Activated CD8-positive, alpha-beta memory T cell treated with anti-CD3 and anti-CD28 coated beads for 4 hours (primary cell): ENCODE results near the gene ECE1.

Experiments
- DNase-seq, 2 donors: peaks; one replicate each; pipeline ENCODE4 v3.0.0-alpha.2; 2020; ENCODE audit warnings: low read depth in 2 of 2

Gene ECE1

DNA sequence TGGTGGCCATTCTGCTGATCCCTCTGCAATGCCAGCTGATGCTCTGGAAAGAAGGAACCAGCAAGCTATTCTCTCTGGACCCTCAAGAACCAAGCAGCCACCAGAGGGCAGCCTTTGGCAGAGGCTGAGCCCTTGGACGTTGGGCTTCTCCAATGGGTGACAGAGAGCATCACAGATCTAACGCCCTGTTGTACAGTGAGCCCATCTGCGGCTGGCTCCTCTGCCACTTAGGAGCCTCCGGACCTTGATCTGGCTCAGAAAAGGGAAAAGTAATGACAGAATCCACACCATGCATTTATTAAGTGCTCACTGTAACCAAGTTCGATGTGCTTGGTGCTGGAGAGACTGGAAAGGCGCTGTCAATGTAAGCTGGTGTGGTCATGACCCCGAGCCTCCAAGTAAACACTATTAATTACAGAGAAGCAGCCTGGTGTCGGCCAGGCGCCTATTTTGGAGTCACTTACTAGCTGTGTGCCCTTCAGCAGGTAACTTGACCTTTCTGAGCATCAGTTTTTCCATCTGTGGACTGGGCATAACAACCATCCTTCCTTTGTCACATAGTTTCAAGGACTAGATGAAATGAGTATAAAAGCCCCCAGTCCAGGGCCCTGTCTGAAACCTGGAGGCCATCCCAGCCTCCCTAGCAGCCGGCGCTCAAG lies 34.9 kb downstream of the ECE1 start:
- peak; percentile 67 to 74 for DNase-seq

- no peak for DNase-seq
These were observed 35.8 kb downstream of the ECE1 start for GRCh38 chr1:21254335-21254951.

DNA sequence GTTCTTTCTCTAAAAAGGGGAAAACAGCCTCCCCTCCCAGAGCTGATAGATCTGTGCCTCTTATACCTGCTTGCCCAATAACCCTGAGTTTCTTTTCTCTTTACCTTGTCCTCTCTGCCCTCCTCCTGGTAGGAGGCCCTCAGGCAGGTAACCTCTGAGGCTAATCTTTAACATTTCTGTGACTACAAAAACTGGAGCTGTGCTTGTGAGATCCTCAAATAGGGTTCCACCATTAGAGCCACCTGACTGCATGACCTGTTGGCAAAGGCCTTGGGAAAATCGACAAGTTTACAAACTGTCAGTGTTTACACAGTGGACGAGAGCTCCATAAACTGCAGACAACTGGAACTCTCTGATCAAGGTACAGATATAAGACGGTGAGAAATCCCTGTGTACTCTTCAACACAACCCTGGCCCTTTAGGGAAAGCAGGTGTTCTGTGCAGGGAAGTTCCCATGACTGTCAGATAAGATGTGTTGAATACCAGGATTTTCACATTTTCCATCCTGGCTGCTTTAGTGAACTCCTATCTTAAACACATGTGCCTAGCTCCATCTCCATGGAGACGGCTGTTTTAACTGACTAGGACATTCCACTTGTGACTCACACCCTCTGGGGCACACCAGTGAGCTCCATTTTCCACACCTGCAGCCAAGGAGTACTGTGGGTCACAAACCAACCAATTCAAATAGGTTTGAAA lies 38.3 kb downstream of the ECE1 start:
- DNase-seq, result no peak

- DNase-seq, result no peak
These were observed 40.2 kb downstream of the ECE1 start for GRCh38 chr1:21249940-21250493.

DNA sequence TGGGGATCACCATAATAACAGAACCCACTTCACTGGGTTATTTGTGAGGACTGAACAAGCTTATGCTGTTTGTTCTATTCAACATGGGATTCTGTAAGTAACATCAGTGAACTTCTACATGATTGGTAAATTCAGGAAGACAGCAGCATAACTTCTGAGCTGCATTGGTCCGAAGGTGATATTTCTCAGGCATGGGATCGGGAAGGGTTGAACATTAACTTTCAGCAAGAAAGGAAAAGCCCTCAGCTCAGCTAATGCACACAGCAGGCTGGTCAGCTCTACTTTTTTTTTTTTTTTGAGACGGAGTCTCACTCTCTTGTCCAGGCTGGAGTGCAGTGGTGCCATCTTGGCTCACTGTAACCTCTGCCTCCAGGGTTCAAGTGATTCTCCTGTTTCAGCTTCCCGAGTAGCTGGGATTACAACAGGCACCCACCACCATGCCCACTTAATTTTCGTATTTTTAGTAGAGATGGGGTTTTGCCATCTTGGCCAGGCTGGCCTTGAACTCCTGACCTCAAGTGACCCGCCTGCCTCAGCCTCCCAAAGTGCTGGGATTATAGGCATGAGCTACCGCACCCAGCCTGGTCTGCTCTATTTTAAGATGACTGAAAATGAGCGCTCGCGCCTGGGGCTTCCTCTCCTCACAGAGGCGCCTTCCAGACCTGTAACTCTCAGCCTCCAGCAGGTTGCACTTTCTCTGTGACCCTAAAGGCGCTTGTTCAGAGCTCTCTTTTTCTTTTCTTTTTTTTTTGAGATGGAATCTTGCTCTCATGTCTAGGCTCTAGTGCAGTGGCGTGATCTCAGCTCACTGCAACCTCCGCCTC lies 42.2 kb downstream of the ECE1 start:
- no peak for DNase-seq

- DNase-seq, result no peak
These were observed 43.2 kb downstream of the ECE1 start for GRCh38 chr1:21246905-21247642.

- no peak for DNase-seq
These were observed 44.5 kb downstream of the ECE1 start for GRCh38 chr1:21245688-21246229.

DNA sequence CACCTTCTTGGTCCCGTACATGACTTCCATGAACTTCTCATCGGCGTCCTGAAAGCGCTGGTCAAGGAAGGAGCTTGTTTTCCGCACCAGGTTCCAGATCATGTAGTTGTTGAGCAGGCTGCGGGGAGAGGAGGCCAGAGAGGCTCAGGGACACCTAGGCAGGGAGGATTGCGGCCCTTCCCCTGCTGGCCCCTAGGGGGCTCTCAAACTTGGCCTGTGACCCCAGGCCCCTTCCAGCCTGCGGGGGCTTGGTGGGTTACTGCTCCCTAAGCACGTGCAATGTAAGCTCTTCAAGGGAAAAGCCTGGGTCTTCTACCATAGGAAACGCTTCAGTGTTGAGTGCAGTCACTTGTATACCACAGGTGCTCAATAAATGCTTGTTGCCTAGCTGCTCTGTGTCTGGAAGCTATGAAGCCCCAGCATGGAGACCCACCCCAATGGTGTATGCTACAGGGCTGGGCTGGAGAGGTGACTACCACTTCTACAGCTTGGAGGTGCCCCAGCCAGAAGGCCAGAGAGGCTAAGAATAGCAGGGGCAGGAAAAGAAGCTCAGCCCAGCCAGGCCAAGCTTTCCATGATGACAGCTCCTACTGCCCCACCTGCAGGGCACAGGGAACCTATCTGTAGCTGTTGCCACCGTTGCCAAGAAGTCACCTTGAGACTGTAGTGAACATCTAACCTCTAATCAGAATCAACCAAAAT lies 45.1 kb downstream of the ECE1 start:
- no peak for DNase-seq

DNA sequence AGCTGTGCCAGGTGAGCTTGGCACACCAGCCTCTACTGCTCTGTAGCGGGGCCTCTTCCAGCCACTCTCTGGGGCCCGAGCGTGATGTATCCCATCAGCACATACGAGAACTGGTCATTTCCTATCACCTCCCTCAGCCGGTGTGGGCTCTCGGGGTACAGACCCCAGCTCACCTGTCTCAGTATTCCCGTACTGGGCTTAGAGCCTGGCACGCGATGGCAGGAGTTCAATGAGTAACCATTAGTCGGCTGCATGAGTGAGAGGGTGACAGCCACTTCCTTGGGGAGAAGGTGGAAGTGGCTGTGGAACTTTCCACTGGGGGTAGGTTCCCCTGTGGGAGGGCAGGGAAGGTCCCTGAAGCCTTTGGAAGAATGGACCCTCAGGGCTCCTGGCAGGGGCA lies 46.1 kb downstream of the ECE1 start:
- DNase-seq, result no peak

- DNase-seq, result no peak
These were observed 47.4 kb downstream of the ECE1 start for GRCh38 chr1:21242846-21243245.

GRCh38 chr1:21241771-21242581 lies 48.3 kb downstream of the ECE1 start:
- no peak for DNase-seq

- DNase-seq, result no peak
These were observed 49.6 kb downstream of the ECE1 start for GRCh38 chr1:21240706-21241105.

DNA sequence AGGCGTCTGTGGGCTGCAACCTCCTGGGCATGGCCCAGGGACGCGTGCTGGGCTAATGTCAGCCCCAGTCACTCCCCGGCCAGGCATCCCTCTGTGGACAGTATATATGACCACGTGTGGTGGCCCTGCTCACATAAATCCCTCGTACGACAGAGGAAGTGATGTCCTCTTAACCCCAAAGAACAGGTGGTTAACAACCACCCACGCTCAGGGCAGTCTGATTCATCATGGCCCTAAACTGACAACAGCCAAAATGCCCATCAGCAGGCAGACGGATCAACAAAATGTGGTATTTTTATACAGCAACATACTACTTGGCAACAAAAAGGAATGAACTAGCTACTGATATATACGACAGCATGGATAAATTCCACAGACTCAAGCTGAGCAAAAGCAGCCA lies 51.0 kb downstream of the ECE1 start:
- DNase-seq, result no peak

DNA sequence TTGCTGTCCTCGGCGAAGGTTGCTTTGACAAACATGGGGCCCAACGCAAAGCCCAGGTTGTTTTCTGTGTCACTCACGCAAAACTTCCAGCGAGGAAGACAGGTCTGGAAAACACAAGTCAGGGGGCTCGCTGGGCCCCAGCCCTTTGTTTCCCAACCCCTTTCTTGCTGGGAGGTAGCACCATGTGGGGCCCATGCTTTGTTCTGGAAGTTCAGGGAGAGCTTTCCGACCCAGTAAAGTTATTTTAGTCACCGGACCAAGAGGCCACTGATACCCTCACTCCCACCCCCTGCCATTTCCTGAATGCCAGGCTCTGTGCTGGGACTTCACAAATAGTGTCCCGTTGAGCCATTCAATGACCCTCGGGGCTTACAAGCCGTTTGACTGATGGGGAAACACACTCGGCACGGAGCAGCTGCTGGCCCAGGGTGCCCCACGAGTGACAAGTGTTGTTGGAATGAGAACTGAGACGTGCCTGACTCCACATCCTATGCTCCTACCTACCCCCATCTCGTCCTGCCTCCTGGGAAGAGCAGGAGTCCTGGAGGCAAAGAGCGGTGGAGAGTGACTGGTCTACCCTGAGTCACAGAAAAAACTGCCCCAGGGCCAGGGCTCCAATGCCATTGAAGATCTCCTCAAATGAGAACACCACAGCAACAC lies 52.0 kb downstream of the ECE1 start:
- DNase-seq, result no peak

GRCh38 chr1:21237446-21238088 lies 52.7 kb downstream of the ECE1 start:
- DNase-seq, result no peak

GRCh38 chr1:21236178-21236577 lies 54.1 kb downstream of the ECE1 start:
- DNase-seq, result no peak

- no peak for DNase-seq
These were observed 55.5 kb downstream of the ECE1 start for GRCh38 chr1:21234779-21235178.

DNA sequence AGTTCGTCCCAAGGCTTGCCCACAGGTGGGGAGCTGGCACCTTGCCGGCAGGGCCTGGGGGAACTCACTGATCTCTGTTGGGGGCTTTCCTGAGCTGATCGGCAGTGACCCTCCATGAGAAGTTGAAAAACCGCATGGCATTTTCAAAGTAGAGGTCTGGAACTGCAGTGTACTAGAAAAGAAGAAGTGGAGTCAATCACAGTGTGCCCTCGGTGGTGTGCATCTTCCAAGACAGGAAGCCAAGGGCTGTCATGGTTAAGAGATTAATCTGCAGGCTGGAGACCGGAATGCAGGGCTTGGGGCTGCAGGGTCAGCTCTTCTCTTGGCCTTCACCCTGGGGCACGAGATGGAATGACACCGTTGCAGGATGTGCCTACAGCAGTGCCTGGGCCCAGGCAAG lies 56.8 kb downstream of the ECE1 start:
- no peak for DNase-seq

DNA sequence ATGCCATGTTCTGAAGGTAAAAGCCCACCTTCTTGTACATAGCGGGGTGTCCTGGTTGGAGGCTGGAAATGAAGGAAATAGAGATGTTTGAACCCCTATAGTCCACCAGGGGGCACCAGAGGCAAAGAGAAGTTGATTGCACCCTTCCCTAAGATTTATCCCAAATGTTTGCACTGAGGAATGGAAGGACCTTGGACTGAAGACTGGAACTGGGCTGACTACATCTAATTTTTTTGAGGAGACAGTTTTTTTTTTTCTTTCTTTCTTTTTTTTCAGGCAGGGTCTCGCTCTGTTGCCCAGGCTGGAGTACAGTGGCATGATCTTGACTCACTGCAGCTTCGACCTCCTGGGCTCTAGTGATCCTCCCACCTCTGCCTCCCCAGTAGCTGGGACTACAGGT lies 58.2 kb downstream of the ECE1 start:
- DNase-seq, result no peak
